MG63 (cell line): ENCODE measurements around the gene SLC25A22. TPM values are rescaled to one million over a fixed set of nuclear protein-coding genes. Genes with fewer than 3 reads are reported as not detected.

ENCODE experiments used
- DNase-seq: peaks from one replicate; pipeline ENCODE4 v3.0.0-alpha.2; 2020
- H3K27me3 ChIP-seq: fragments of 250-450 bp; sonication (Bioruptor Pico); 2 replicates; pipeline ENCODE4 v1.5.1; 2020; ENCODE audit warnings: mild to moderate bottlenecking, moderate library complexity
- H3K36me3 ChIP-seq: fragments of 250-450 bp; sonication (Bioruptor Pico); 2 replicates; pipeline ENCODE4 v1.5.1; 2020; ENCODE audit warnings: mild to moderate bottlenecking, moderate library complexity
- H3K4me3 ChIP-seq: fragments of 250-450 bp; sonication (Bioruptor Pico); 2 replicates; pipeline ENCODE4 v1.5.1; 2020; ENCODE audit warnings: mild to moderate bottlenecking, moderate library complexity
- H3K9me3 ChIP-seq: fragments of 250-450 bp; sonication (Bioruptor Pico); 2 replicates; pipeline ENCODE4 v1.5.1; 2020; ENCODE audit warnings: mild to moderate bottlenecking, moderate library complexity
- total RNA-seq: library from RNA; depleted of rRNA; stranded (reverse); fragments of >200 nt; shearing (Covaris generic); gene quantifications from 2 replicates; pipeline ENCODE4 v1.2.3, GENCODE V29; 2014; ENCODE audit warnings: low replicate concordance

The SLC25A22 gene
- total RNA-seq, 1 experiment from 2014 or later = 31.3 TPM

GRCh38 chr11:827146-827896, 29.2 kb upstream of the SLC25A22 start:
- Histone ChIP-seq H3K9me3 (no peaks in the 10 kb centered on the region), H3K4me3 (no peak overlapping the region), H3K27me3 (no peaks in the 10 kb centered on the region), H3K36me3 (peaks cover 19% of the 10 kb centered on the region)
- DNase-seq = no peak

GRCh38 chr11:826836-827145, 28.7 kb upstream of the SLC25A22 start:
- Histone ChIP-seq H3K36me3 (peaks cover 20% of the 10 kb centered on the region), H3K27me3 (no peaks in the 10 kb centered on the region), H3K4me3 (no peak overlapping the region), H3K9me3 (no peaks in the 10 kb centered on the region)
- no peak for DNase-seq

- Histone ChIP-seq H3K27me3 (no peaks in the 10 kb centered on the region), H3K36me3 (peaks cover 25% of the 10 kb centered on the region), H3K4me3 (no peak overlapping the region), H3K9me3 (no peaks in the 10 kb centered on the region)
- DNase-seq = no peak
Measured at GRCh38 chr11:826227-826621, 28.1 kb upstream of the SLC25A22 start.

- H3K4me3 ChIP-seq = no peak overlapping the region
- no peaks in the 10 kb centered on the region for H3K9me3 ChIP-seq
- DNase-seq = no peak
- H3K27me3 ChIP-seq = no peaks in the 10 kb centered on the region
- peaks cover 25% of the 10 kb centered on the region for H3K36me3 ChIP-seq
Measured at GRCh38 chr11:825366-826226, 27.5 kb upstream of the SLC25A22 start.

GRCh38 chr11:824942-825341, 26.9 kb upstream of the SLC25A22 start:
- no peaks in the 10 kb centered on the region for H3K27me3 ChIP-seq
- no peak for DNase-seq
- H3K4me3 ChIP-seq = no peak overlapping the region
- H3K36me3 ChIP-seq = peaks cover 25% of the 10 kb centered on the region
- H3K9me3 ChIP-seq = no peaks in the 10 kb centered on the region

- Histone ChIP-seq H3K9me3 (no peaks in the 10 kb centered on the region), H3K27me3 (no peaks in the 10 kb centered on the region), H3K4me3 (no peak overlapping the region), H3K36me3 (peaks cover 25% of the 10 kb centered on the region)
- no peak for DNase-seq
Measured at GRCh38 chr11:824292-824880, 26.3 kb upstream of the SLC25A22 start.

- no peak for DNase-seq
- peaks cover 25% of the 10 kb centered on the region for H3K36me3 ChIP-seq
- H3K4me3 ChIP-seq = no peak overlapping the region
- H3K27me3 ChIP-seq = no peaks in the 10 kb centered on the region
- H3K9me3 ChIP-seq = no peaks in the 10 kb centered on the region
Measured at GRCh38 chr11:823441-824291, 25.6 kb upstream of the SLC25A22 start.

- peak overlapping the region; percentile 57; the same call in 1 of the 2 replicates for H3K4me3 ChIP-seq
- no peaks in the 10 kb centered on the region for H3K27me3 ChIP-seq
- DNase-seq = no peak
- H3K9me3 ChIP-seq = no peaks in the 10 kb centered on the region
- H3K36me3 ChIP-seq = peaks cover 25% of the 10 kb centered on the region
Measured at GRCh38 chr11:821512-822371, 23.7 kb upstream of the SLC25A22 start.

GRCh38 chr11:820655-821511, 22.8 kb upstream of the SLC25A22 start:
- peak; percentile 94 for DNase-seq
- no peaks in the 10 kb centered on the region for H3K9me3 ChIP-seq
- peaks cover 25% of the 10 kb centered on the region for H3K36me3 ChIP-seq
- H3K4me3 ChIP-seq = peak overlapping the region; percentile 57
- no peaks in the 10 kb centered on the region for H3K27me3 ChIP-seq

- H3K36me3 ChIP-seq = peaks cover 27% of the 10 kb centered on the region
Measured at GRCh38 chr11:819943-820649, 22.0 kb upstream of the SLC25A22 start.

GRCh38 chr11:819129-819931, 21.2 kb upstream of the SLC25A22 start:
- peak overlapping the region; percentile 57 for H3K4me3 ChIP-seq
- peak; percentile 88 for DNase-seq
- H3K27me3 ChIP-seq = no peaks in the 10 kb centered on the region
- H3K9me3 ChIP-seq = no peaks in the 10 kb centered on the region
- peaks cover 28% of the 10 kb centered on the region for H3K36me3 ChIP-seq

More at GRCh38 chr11:819943-820649, 22.0 kb upstream of the SLC25A22 start:
- DNase-seq = peak; percentile 82
- Histone ChIP-seq H3K9me3 (no peaks in the 10 kb centered on the region), H3K27me3 (no peaks in the 10 kb centered on the region), H3K4me3 (peak overlapping the region; percentile 57)

- Histone ChIP-seq H3K4me3 (peak within 1 kb of the TSS; percentile 57), H3K9me3 (no peaks in the 10 kb centered on the region), H3K27me3 (no peaks in the 10 kb centered on the region), H3K36me3 (peaks cover 29% of the 10 kb centered on the region)
- DNase-seq = no peak
Measured at GRCh38 chr11:818396-819128, 20.5 kb upstream of the SLC25A22 start, which contains the start of gene PNPLA2. TSS of gene PNPLA2 (plus strand) at chr11:818914. CDS start at chr11:819719, 805 bp downstream.

- Histone ChIP-seq H3K4me3 (no peak overlapping the region), H3K36me3 (peaks cover 41% of the 10 kb centered on the region), H3K9me3 (no peaks in the 10 kb centered on the region), H3K27me3 (no peaks in the 10 kb centered on the region)
- no peak for DNase-seq
Measured at GRCh38 chr11:816433-816779, 18.3 kb upstream of the SLC25A22 start.
